ENCODE results near the gene ATXN7.

The ATXN7 gene

GRCh38 chr3:63855333-63855940 is 8.2 kb upstream of the ATXN7 start:
- no peak for TF ChIP-seq TAF1 (IDR thresholded peaks at IDR 0.05; ENCODE audit: borderline replicate concordance, insufficient read depth, low read length)
- no peak for TF ChIP-seq REST (IDR thresholded peaks at IDR 0.05; ENCODE audit: insufficient read depth in 1 of 2, low read depth in 2 of 2, low read length in 2 of 2)
- TF ChIP-seq POLR2AphosphoS5 (IDR thresholded peaks at IDR 0.05; ENCODE audit: low read depth, low read length): no peak
- TF ChIP-seq FOXP2 (optimal IDR thresholded peaks at IDR 0.05; ENCODE audit: borderline replicate concordance, extremely low read depth, extremely low read length, insufficient read depth): no peak
- TF ChIP-seq SIN3A (IDR thresholded peaks at IDR 0.05; ENCODE audit: borderline replicate concordance, insufficient read depth, low read length): no peak

GRCh38 chr3:63857311-63857710 is 6.4 kb upstream of the ATXN7 start:
- TF ChIP-seq FOXP2 (optimal IDR thresholded peaks at IDR 0.05; ENCODE audit: borderline replicate concordance, extremely low read depth, extremely low read length, insufficient read depth) (no peak), POLR2AphosphoS5 (IDR thresholded peaks at IDR 0.05; ENCODE audit: low read depth, low read length) (no peak), SIN3A (IDR thresholded peaks at IDR 0.05; ENCODE audit: borderline replicate concordance, insufficient read depth, low read length) (no peak), TAF1 (IDR thresholded peaks at IDR 0.05; ENCODE audit: borderline replicate concordance, insufficient read depth, low read length) (no peak), REST (IDR thresholded peaks at IDR 0.05; ENCODE audit: insufficient read depth in 1 of 2, low read depth in 2 of 2, low read length in 2 of 2) (no peak)

GRCh38 chr3:63860776-63861175 is 2.9 kb upstream of the ATXN7 start:
- TF ChIP-seq SIN3A (IDR thresholded peaks at IDR 0.05; ENCODE audit: borderline replicate concordance, insufficient read depth, low read length) (no peak), FOXP2 (optimal IDR thresholded peaks at IDR 0.05; ENCODE audit: borderline replicate concordance, extremely low read depth, extremely low read length, insufficient read depth) (no peak), REST (IDR thresholded peaks at IDR 0.05; ENCODE audit: insufficient read depth in 1 of 2, low read depth in 2 of 2, low read length in 2 of 2) (no peak), POLR2AphosphoS5 (IDR thresholded peaks at IDR 0.05; ENCODE audit: low read depth, low read length) (no peak), TAF1 (IDR thresholded peaks at IDR 0.05; ENCODE audit: borderline replicate concordance, insufficient read depth, low read length) (no peak)

GRCh38 chr3:63861306-63861705 is 2.4 kb upstream of the ATXN7 start:
- TF ChIP-seq TAF1 (IDR thresholded peaks at IDR 0.05; ENCODE audit: borderline replicate concordance, insufficient read depth, low read length) (no peak), SIN3A (IDR thresholded peaks at IDR 0.05; ENCODE audit: borderline replicate concordance, insufficient read depth, low read length) (no peak), POLR2AphosphoS5 (IDR thresholded peaks at IDR 0.05; ENCODE audit: low read depth, low read length) (no peak), FOXP2 (optimal IDR thresholded peaks at IDR 0.05; ENCODE audit: borderline replicate concordance, extremely low read depth, extremely low read length, insufficient read depth) (no peak), REST (IDR thresholded peaks at IDR 0.05; ENCODE audit: insufficient read depth in 1 of 2, low read depth in 2 of 2, low read length in 2 of 2) (no peak)

GRCh38 chr3:63862804-63863149 is 890 bp upstream of the ATXN7 start:
- TF ChIP-seq SIN3A (IDR thresholded peaks at IDR 0.05; ENCODE audit: borderline replicate concordance, insufficient read depth, low read length): no peak
- TF ChIP-seq POLR2AphosphoS5 (IDR thresholded peaks at IDR 0.05; ENCODE audit: low read depth, low read length): no peak
- TF ChIP-seq TAF1 (IDR thresholded peaks at IDR 0.05; ENCODE audit: borderline replicate concordance, insufficient read depth, low read length): no peak
- TF ChIP-seq FOXP2 (optimal IDR thresholded peaks at IDR 0.05; ENCODE audit: borderline replicate concordance, extremely low read depth, extremely low read length, insufficient read depth): no peak
- no peak for TF ChIP-seq REST (IDR thresholded peaks at IDR 0.05; ENCODE audit: insufficient read depth in 1 of 2, low read depth in 2 of 2, low read length in 2 of 2)

Data from PFSK-1 (cell line).